Lung (tissue), 12 donors: ENCODE data around the gene TEFM. TPM values are rescaled to one million over a fixed set of nuclear protein-coding genes. Genes with fewer than 3 reads are reported as not detected.

Source experiments
- ATAC-seq: fragments of 200-7000 bp; cut with Tn5 transposase; one replicate; pipeline ENCODE4 v1.9.1; 2020; ENCODE audit warnings: moderate number of reproducible peaks; ENCODE audit not compliant: insufficient read depth, low FRiP score
- DNase-seq, 3 donors: peaks; one replicate each; pipeline ENCODE4 v3.0.0-alpha.2; 2013 to 2017
- H3K27ac ChIP-seq, 2 donors: one replicate each; pipeline ENCODE4 v1.5.1; 2013; ENCODE audit warnings: mild to moderate bottlenecking in 2 of 2, moderate library complexity in 2 of 2, control low read depth in 1 of 2, inconsistent platforms in 1 of 2, low read depth in 1 of 2, low read length in 1 of 2
- H3K27me3 ChIP-seq, 3 donors: one replicate each; pipeline ENCODE4 v1.5.1; 2013; ENCODE audit warnings: low read length in 2 of 3; ENCODE audit not compliant: control insufficient read depth in 3 of 3, insufficient read depth in 3 of 3
- H3K36me3 ChIP-seq, 4 donors: one replicate each; pipeline ENCODE4 v1.5.1; 2013; ENCODE audit warnings: low read length in 4 of 4, mild to moderate bottlenecking in 1 of 4, moderate library complexity in 1 of 4; ENCODE audit not compliant: control insufficient read depth in 4 of 4, insufficient read depth in 4 of 4
- H3K4me1 ChIP-seq, 5 donors: one replicate each; pipeline ENCODE4 v1.5.1; 2013; ENCODE audit warnings: low read length in 5 of 5, mild to moderate bottlenecking in 2 of 5, moderate library complexity in 1 of 5; ENCODE audit not compliant: control insufficient read depth in 5 of 5, insufficient read depth in 5 of 5
- H3K4me3 ChIP-seq: one replicate; pipeline ENCODE4 v1.5.1; 2013; ENCODE audit warnings: mild to moderate bottlenecking, control low read depth, moderate library complexity
- H3K9ac ChIP-seq, 2 donors: one replicate each; pipeline ENCODE4 v1.5.1; 2013; ENCODE audit warnings: low read length in 2 of 2, control low read depth in 1 of 2; ENCODE audit not compliant: insufficient read depth in 1 of 2
- H3K9me3 ChIP-seq, 4 donors: one replicate each; pipeline ENCODE4 v1.5.1; 2013; ENCODE audit warnings: low read length in 3 of 4, mild to moderate bottlenecking in 1 of 4, moderate library complexity in 1 of 4; ENCODE audit not compliant: control insufficient read depth in 4 of 4, insufficient read depth in 3 of 4
- CTCF ChIP-seq: IDR thresholded peaks from 2 replicates; pipeline ENCODE4 v1.5.1; 2012; ENCODE audit warnings: mild to moderate bottlenecking; ENCODE audit errors: control extremely low read depth, extremely low read depth
- WGBS, 2 donors: extraction: QIAGEN DNeasy Blood & Tissue Kit; methylation state at CpG; one replicate each; pipeline ENCODE4 v1.1.7; 2013; 5-methylcytosine and 5-hydroxymethylcytosine counted together
- polyA plus RNA-seq, 2 donors: library from polyadenylated mRNA; stranded (reverse); fragments of 200-250 nt; gene quantifications; one replicate each; pipeline ENCODE4 v1.2.1, GENCODE V29; 2013
- total RNA-seq, 2 donors: library from RNA; depleted of rRNA in 1 of 2; stranded (reverse); fragments of >200 nt in 1 of 2; gene quantifications; one replicate each; pipeline ENCODE4 v1.2.1, GENCODE V29; 2014 to 2021
- donor health status: control.
- donor health status: control.
- donor health status: Bipolar disorder and iron deficiency.
- donor health status: healthy.
- donor health status: DM: yes; HTN: yes; CAD: no.

The TEFM gene
- total and polyA plus RNA-seq, 4 donors: 7.6 to 14.0 (median 11.3) TPM

GRCh38 chr17:30922235-30923030 is 16.4 kb upstream of the TEFM start:
- WGBS, 2 donors: 4% methylated on average over 56 to 66 of the region's 66 CpGs
- no peak overlapping the region for H3K9ac ChIP-seq
- H3K27ac ChIP-seq: no peak overlapping the region

GRCh38 chr17:30921544-30922196 is 15.6 kb upstream of the TEFM start, which contains the start of gene ADAP2:
Gene ADAP2, plus strand, starts transcription at chr17:30921945. Its CDS starts 70 bp downstream, at chr17:30922015.
- Histone ChIP-seq H3K27me3 (peaks cover 0 to 41% (median 33%) of the 10 kb centered on the region in 3 donors), H3K27ac (peak within 1 kb of the TSS; percentile 11 to 52), H3K9me3 (no peaks in the 10 kb centered on the region), H3K9ac (no peak within 1 kb of the TSS), H3K36me3 (no peaks in the 10 kb centered on the region), H3K4me3 (peak within 1 kb of the TSS; percentile 61), H3K4me1 (peaks cover 0 to 7% (median 3%) of the 10 kb centered on the region in 5 donors)
- peak in 1 of 3 donors; percentile 24 for DNase-seq
- peak; percentile 84 for ATAC-seq
- 2 to 4% methylated on average over 32 to 60 of the region's 60 CpGs for WGBS, 2 donors
- TF ChIP-seq CTCF: no peak

More at GRCh38 chr17:30922235-30923030, 16.4 kb upstream of the TEFM start:
- Histone ChIP-seq H3K27me3 (peaks cover 0 to 41% (median 33%) of the 10 kb centered on the region in 3 donors), H3K4me1 (peaks cover 0 to 7% (median 3%) of the 10 kb centered on the region in 5 donors), H3K36me3 (no peaks in the 10 kb centered on the region), H3K4me3 (peak overlapping the region; percentile 35), H3K9me3 (no peaks in the 10 kb centered on the region)
- ATAC-seq: peak; percentile 28
- no peak for TF ChIP-seq CTCF
- peak in 1 of 3 donors; percentile 13 for DNase-seq

- H3K27me3 ChIP-seq: peaks cover 0 to 41% (median 33%) of the 10 kb centered on the region in 3 donors
- TF ChIP-seq CTCF: no peak
- ATAC-seq: no peak
- H3K4me1 ChIP-seq: peaks cover 0 to 6% (median 3%) of the 10 kb centered on the region in 5 donors
- H3K36me3 ChIP-seq: no peaks in the 10 kb centered on the region
- H3K9me3 ChIP-seq: no peaks in the 10 kb centered on the region
- H3K4me3 ChIP-seq: no peak overlapping the region
- H3K27ac ChIP-seq: no peak overlapping the region
- WGBS, 2 donors: 78 to 83% methylated on average over 11 of the region's 11 CpGs
- DNase-seq: no peak
- H3K9ac ChIP-seq: no peak overlapping the region
Measured at GRCh38 chr17:30920683-30921543, 14.9 kb upstream of the TEFM start.
